Progenitor cell of endocrine pancreas (in vitro differentiated cells): ENCODE results near the gene LRSAM1. TPM values are rescaled to one million over a fixed set of nuclear protein-coding genes. Genes with fewer than 3 reads are reported as not detected.

Experiments
- DNase-seq: peaks from one replicate; pipeline ENCODE4 v3.0.0; 2021; ENCODE audit warnings: low spot score; ENCODE audit not compliant: unreplicated experiment
- H3K27ac Mint-ChIP-seq: 2 replicates; pipeline ENCODE4 v1.8.0; 2021; ENCODE audit warnings: mild to moderate bottlenecking, moderate library complexity, mixed read lengths
- H3K27me3 Mint-ChIP-seq: 2 replicates; pipeline ENCODE4 v1.8.0; 2021; ENCODE audit warnings: mixed read lengths
- H3K36me3 Mint-ChIP-seq: 2 replicates; pipeline ENCODE4 v1.8.0; 2022; ENCODE audit warnings: mixed read lengths; ENCODE audit not compliant: insufficient read depth
- H3K4me1 Mint-ChIP-seq: 2 replicates; pipeline ENCODE4 v1.8.0; 2021; ENCODE audit warnings: low read depth, mixed read lengths
- H3K4me3 Mint-ChIP-seq: 2 replicates; pipeline ENCODE4 v1.8.0; 2021; ENCODE audit warnings: low read depth, mild to moderate bottlenecking, moderate library complexity, mixed read lengths
- H3K9me3 Mint-ChIP-seq: 2 replicates; pipeline ENCODE4 v1.8.0; 2021; ENCODE audit warnings: low read depth, mixed read lengths
- CTCF ChIP-seq: fragments of 200-600 bp; sonication (generic); IDR thresholded peaks from one replicate; pipeline ENCODE4 v1.5.0; 2021; ENCODE audit warnings: antibody characterized with exemption, mild to moderate bottlenecking; ENCODE audit not compliant: unreplicated experiment
- total RNA-seq: library from RNA; stranded (reverse); gene quantifications from 2 replicates; pipeline ENCODE4 v1.2.1, GENCODE V29; 2021

LRSAM1 gene
- total RNA-seq, 1 donor from 2014 or later = 28.5 TPM

GRCh38 chr9:127520941-127521918, 69.9 kb downstream of the LRSAM1 start:
- H3K36me3 Mint-ChIP-seq = peaks cover 49% of the 10 kb centered on the region

GRCh38 chr9:127521919-127522304, 70.6 kb downstream of the LRSAM1 start:
- H3K4me1 Mint-ChIP-seq = no peaks in the 10 kb centered on the region
- no peak for DNase-seq
- peaks cover 51% of the 10 kb centered on the region for H3K36me3 Mint-ChIP-seq
- H3K4me3 Mint-ChIP-seq = no peak overlapping the region
- no peak for TF ChIP-seq CTCF
- H3K9me3 Mint-ChIP-seq = peaks cover 7% of the 10 kb centered on the region
- H3K27me3 Mint-ChIP-seq = no peaks in the 10 kb centered on the region
- H3K27ac Mint-ChIP-seq = no peak overlapping the region

More at GRCh38 chr9:127520941-127521918, 69.9 kb downstream of the LRSAM1 start:
- H3K27ac Mint-ChIP-seq = no peak overlapping the region
- no peaks in the 10 kb centered on the region for H3K4me1 Mint-ChIP-seq
- no peak overlapping the region for H3K4me3 Mint-ChIP-seq
- H3K27me3 Mint-ChIP-seq = no peaks in the 10 kb centered on the region
- peaks cover 5% of the 10 kb centered on the region for H3K9me3 Mint-ChIP-seq
- no peak for DNase-seq
- no peak for TF ChIP-seq CTCF

- H3K27ac Mint-ChIP-seq = no peak overlapping the region
- H3K4me3 Mint-ChIP-seq = no peak overlapping the region
- peaks cover 7% of the 10 kb centered on the region for H3K9me3 Mint-ChIP-seq
- H3K4me1 Mint-ChIP-seq = no peaks in the 10 kb centered on the region
- DNase-seq = no peak
- no peaks in the 10 kb centered on the region for H3K27me3 Mint-ChIP-seq
- no peak for TF ChIP-seq CTCF
- peaks cover 48% of the 10 kb centered on the region for H3K36me3 Mint-ChIP-seq
Measured at GRCh38 chr9:127522727-127523126, 71.4 kb downstream of the LRSAM1 start.

- peaks cover 49% of the 10 kb centered on the region for H3K36me3 Mint-ChIP-seq
- DNase-seq = no peak
- H3K27me3 Mint-ChIP-seq = no peaks in the 10 kb centered on the region
- no peak overlapping the region for H3K27ac Mint-ChIP-seq
- TF ChIP-seq CTCF = peak; percentile 49
- no peaks in the 10 kb centered on the region for H3K4me1 Mint-ChIP-seq
- H3K4me3 Mint-ChIP-seq = no peak overlapping the region
- peaks cover 7% of the 10 kb centered on the region for H3K9me3 Mint-ChIP-seq
Measured at GRCh38 chr9:127523312-127523851, 72.1 kb downstream of the LRSAM1 start.

GRCh38 chr9:127524373-127524772, 73.1 kb downstream of the LRSAM1 start:
- H3K4me1 Mint-ChIP-seq = no peaks in the 10 kb centered on the region
- H3K4me3 Mint-ChIP-seq = no peak overlapping the region
- peaks cover 49% of the 10 kb centered on the region for H3K36me3 Mint-ChIP-seq
- TF ChIP-seq CTCF = no peak
- H3K27ac Mint-ChIP-seq = peak overlapping the region; percentile 59
- H3K27me3 Mint-ChIP-seq = no peaks in the 10 kb centered on the region
- H3K9me3 Mint-ChIP-seq = peaks cover 7% of the 10 kb centered on the region
- DNase-seq = no peak
